Measurements from ENCODE around the gene IFNL3. TPM values are rescaled to one million over a fixed set of nuclear protein-coding genes. Genes with fewer than 3 reads are reported as not detected.
"Not testable (repeated sequence)": the region's sequence is repeated elsewhere in the genome, so short reads cannot be mapped to it uniquely, and the experiment has no call there.

Gene IFNL3
- total and polyA plus RNA-seq, 9 donors, result not detected

DNA sequence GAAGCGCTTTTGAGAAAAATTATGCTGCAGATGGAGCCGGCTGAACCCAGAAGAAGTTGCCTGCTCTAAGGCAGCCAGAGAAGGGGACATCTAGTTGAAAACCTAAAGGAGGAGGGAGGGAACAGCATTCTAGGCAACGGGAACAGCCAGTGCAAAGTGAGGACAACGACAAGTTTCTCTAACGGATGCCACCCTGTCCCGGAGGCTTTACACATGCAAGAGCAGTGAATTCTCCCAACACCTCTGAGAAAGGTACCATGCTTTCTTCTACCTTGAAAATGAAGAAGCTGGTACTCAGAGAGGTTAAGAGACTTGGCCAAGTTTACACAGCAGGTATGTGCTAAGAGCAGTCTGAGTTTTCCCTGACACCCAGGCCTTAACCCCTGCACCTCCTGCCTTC is 5.9 kb downstream of the IFNL3 start:
- Histone ChIP-seq H3K36me3 (ENCODE audit: control insufficient read depth, insufficient read depth, low read length) (no peaks in the 10 kb centered on the region), H3K9me3 (replicated peaks; ENCODE audit: control insufficient read depth, low read depth, low read length) (no peaks in the 10 kb centered on the region), H3K27ac (ENCODE audit: low read length) (no peak overlapping the region), H3K4me1 (ENCODE audit: control insufficient read depth, insufficient read depth, low read length) (no peaks in the 10 kb centered on the region), H3K4me3 (ENCODE audit: low read length) (no peak overlapping the region), H3K27me3 (ENCODE audit: control insufficient read depth, insufficient read depth, low read length) (peaks cover 3% of the 10 kb centered on the region)
- no peak for DNase-seq
- 90% methylated on average over 4 of the region's 6 CpGs for WGBS (ENCODE audit: insufficient coverage)

DNA sequence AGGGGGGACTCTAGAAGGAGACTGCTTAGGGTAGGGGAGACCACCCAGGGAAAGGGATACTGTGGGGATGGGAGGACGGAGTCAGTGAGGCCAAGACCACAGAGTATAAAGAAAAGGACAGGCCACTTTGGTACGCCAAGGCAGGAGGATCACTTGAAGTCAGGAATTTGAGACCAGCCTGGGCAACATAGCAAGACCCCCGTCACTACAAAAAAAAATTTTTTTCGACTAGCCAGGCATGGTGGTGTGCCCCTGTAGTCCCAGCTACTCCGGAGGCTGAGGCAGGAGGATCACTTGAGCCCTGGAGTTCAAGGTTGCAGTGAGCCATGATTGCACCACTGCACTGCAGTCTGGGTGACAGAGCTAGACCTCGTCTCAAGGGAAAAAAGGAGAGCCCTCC is 6.6 kb downstream of the IFNL3 start:
- peaks cover 3% of the 10 kb centered on the region for H3K27me3 ChIP-seq (ENCODE audit: control insufficient read depth, insufficient read depth, low read length)
- no peak overlapping the region for H3K4me3 ChIP-seq (ENCODE audit: low read length)
- 80% methylated on average over 4 of the region's 6 CpGs for WGBS (ENCODE audit: insufficient coverage)

DNA sequence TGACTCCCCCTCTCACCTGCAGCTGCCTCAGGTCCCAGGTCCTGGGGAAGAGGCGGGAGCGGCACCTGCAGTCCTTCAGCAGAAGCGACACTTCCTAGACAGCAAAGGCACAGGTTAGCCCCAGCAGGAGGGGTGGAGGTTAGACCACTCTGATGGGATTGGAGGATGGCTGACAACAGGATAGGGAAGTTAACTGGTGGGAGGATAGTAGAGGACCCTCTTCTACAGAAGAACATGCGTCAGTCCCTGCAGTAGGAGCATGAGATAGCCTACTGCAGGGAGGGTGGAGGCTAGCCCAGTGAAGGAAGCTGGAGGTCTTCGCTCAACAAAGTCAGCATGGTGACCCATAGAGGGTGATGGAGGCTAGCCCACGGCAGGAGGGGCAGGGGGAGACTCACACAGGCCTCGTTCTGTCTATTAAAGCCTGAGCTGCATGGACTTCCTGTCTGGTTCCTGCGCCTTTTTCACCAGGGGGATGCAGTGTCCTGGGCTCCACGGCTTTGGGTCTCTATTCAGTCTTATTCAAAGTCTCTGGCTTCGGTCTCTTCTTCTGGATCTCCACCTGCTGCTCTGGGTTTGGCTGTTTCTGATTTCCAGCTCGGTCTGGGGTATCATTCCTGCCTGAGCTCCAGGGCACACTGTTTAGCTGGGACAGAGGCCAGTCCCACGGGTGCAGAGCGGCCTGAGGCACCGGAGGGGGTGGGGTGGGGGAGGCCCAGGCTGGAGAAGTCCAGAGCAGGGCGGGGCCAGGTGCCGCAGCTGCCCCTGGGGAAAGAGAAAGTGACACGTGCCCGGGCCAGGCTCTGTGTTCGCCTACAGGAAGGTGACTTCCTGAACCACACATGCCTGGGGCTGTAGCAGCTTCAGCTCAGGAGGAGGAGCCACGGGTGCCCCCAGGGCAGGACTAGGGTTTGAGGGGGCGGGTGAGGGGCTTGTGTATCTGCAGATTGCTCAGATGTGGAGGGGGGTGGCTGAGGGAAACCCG is 7.3 kb downstream of the IFNL3 start:
- DNase-seq, result no peak
- Histone ChIP-seq H3K4me1 (ENCODE audit: control insufficient read depth, insufficient read depth, low read length) (no peaks in the 10 kb centered on the region), H3K36me3 (ENCODE audit: control insufficient read depth, insufficient read depth, low read length) (no peaks in the 10 kb centered on the region), H3K27ac (ENCODE audit: low read length) (no peak overlapping the region), H3K27me3 (ENCODE audit: control insufficient read depth, insufficient read depth, low read length) (peaks cover 3% of the 10 kb centered on the region), H3K9me3 (replicated peaks; ENCODE audit: control insufficient read depth, low read depth, low read length) (no peaks in the 10 kb centered on the region), H3K4me3 (ENCODE audit: low read length) (no peak overlapping the region)
- 28% methylated on average over 19 of the region's 22 CpGs for WGBS (ENCODE audit: insufficient coverage)

More for the DNA sequence above, 6.6 kb downstream of the IFNL3 start:
- H3K27ac ChIP-seq (ENCODE audit: low read length), result no peak overlapping the region
- H3K4me1 ChIP-seq (ENCODE audit: control insufficient read depth, insufficient read depth, low read length), result no peaks in the 10 kb centered on the region
- no peaks in the 10 kb centered on the region for H3K9me3 ChIP-seq (replicated peaks; ENCODE audit: control insufficient read depth, low read depth, low read length)
- H3K36me3 ChIP-seq (ENCODE audit: control insufficient read depth, insufficient read depth, low read length), result no peaks in the 10 kb centered on the region
- DNase-seq, result no peak

DNA sequence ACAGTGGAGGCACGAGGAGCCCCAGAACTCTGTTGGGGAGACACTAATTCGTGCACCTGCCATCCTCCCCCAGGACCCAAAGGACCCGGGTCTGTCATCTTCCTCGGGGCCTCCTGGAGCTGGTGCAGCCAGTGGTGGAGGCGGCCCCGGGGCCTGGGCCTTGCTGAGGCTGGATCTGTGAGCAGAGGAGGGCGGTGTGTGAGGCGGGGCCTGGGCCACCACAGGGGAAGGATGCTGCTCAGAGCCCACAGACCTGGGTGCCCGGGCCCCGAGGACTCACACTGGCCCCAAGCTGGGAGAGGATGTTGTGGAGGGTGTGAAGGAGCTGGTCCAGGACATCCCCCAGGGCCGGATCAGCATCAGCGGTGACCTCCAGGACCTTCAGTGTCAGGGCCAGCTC is 8.3 kb downstream of the IFNL3 start:
- Histone ChIP-seq H3K4me3 (ENCODE audit: low read length) (no peak overlapping the region), H3K27me3 (ENCODE audit: control insufficient read depth, insufficient read depth, low read length) (peaks cover 3% of the 10 kb centered on the region), H3K9me3 (replicated peaks; ENCODE audit: control insufficient read depth, low read depth, low read length) (no peaks in the 10 kb centered on the region), H3K36me3 (ENCODE audit: control insufficient read depth, insufficient read depth, low read length) (no peaks in the 10 kb centered on the region), H3K27ac (ENCODE audit: low read length) (no peak overlapping the region), H3K4me1 (ENCODE audit: control insufficient read depth, insufficient read depth, low read length) (no peaks in the 10 kb centered on the region)
- 75% methylated on average over 7 of the region's 12 CpGs for WGBS (ENCODE audit: insufficient coverage)
- no peak for DNase-seq

DNA sequence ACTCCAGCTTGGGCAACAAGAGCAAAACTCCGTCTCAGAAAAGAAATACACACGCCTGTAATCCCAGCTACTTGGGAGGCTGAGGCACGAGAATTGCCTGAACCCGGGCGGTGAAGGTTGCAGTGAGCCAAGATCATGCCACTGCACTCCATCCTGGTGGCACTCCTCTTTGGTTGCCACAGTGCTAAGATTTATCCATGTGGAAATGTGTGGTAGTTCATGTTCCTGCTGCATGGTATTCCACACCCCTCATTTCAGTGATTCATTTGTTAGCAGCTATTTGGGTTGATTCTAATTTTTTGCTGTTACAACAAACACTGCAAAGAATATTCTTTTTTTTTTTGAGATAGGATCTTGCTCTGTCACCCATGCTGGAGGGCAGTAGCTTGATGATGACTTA is 12.1 kb downstream of the IFNL3 start:
- WGBS (ENCODE audit: insufficient coverage), result 87% methylated on average over 3 of the region's 5 CpGs

DNA sequence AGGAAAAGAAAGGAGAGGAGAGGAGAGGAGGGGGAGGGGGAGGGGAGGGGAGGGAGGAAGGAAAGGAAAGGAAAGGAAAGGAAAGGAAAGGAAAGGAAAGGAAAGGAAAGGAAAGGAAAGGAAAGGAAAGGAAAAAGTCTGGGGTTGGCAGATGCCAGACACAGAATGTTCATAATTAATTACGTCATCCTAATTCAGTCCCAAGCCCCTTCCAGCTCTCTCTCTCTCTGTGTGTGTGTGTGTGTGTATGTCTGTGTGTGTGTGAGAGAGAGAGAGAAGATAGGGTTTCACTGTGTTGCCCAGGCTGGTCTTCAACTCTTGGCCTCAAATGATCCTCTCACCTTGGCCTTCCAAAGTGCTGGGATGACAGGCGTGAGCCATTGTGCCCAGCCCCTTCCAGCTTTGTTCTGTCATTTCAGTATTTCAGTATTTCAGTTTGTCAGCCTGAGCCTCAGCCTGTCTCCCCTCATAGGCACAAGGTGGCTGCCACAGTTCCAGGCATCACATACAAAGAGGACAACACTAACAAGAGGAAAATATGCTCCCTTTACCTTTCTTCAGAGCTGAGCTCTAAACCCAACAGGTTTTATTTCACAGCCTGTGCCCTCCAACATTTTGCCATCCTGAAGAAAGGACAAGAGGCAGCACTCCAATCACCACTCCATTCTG is 14.6 kb downstream of the IFNL3 start:
- H3K4me1 ChIP-seq (ENCODE audit: control insufficient read depth, insufficient read depth, low read length), result no peaks in the 10 kb centered on the region
- H3K9me3 ChIP-seq (replicated peaks; ENCODE audit: control insufficient read depth, low read depth, low read length), result no peaks in the 10 kb centered on the region
- 71% methylated on average over 1 of the region's 2 CpGs for WGBS (ENCODE audit: insufficient coverage)
- no peak overlapping the region for H3K27ac ChIP-seq (ENCODE audit: low read length)
- H3K4me3 ChIP-seq (ENCODE audit: low read length), result no peak overlapping the region
- DNase-seq, result no peak
- no peaks in the 10 kb centered on the region for H3K36me3 ChIP-seq (ENCODE audit: control insufficient read depth, insufficient read depth, low read length)
- no peaks in the 10 kb centered on the region for H3K27me3 ChIP-seq (ENCODE audit: control insufficient read depth, insufficient read depth, low read length)

More for the DNA sequence above, 12.1 kb downstream of the IFNL3 start:
- no peaks in the 10 kb centered on the region for H3K36me3 ChIP-seq (ENCODE audit: control insufficient read depth, insufficient read depth, low read length)
- H3K4me3 ChIP-seq (ENCODE audit: low read length), result no peak overlapping the region
- peaks cover 3% of the 10 kb centered on the region for H3K27me3 ChIP-seq (ENCODE audit: control insufficient read depth, insufficient read depth, low read length)
- no peak for DNase-seq
- no peaks in the 10 kb centered on the region for H3K9me3 ChIP-seq (replicated peaks; ENCODE audit: control insufficient read depth, low read depth, low read length)
- H3K4me1 ChIP-seq (ENCODE audit: control insufficient read depth, insufficient read depth, low read length), result no peaks in the 10 kb centered on the region
- H3K27ac ChIP-seq (ENCODE audit: low read length), result no peak overlapping the region

DNA sequence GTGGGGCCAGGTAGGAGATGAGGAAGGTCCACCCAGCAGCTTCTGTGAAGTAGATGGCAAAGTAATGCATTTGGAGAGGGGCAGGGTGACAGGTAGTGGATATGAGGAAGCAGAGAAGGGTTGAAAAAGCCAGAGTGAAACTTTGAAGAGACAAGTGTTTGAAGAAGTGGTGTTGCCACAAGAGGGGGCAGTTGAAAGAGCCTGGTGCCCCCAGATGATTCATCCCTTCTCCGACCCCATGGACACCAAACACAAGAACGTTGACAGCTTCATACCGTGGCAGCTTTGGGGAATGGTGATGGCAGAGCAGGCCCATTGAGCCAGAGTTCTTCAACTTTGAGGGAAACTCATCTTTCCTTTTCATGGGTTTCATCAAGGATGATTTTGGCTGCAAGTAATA is 19.9 kb downstream of the IFNL3 start:
- 0% methylated on average over 1 of the region's 3 CpGs for WGBS (ENCODE audit: insufficient coverage)
- no peaks in the 10 kb centered on the region for H3K27me3 ChIP-seq (ENCODE audit: control insufficient read depth, insufficient read depth, low read length)
- H3K27ac ChIP-seq (ENCODE audit: low read length), result no peak overlapping the region
- no peak overlapping the region for H3K4me3 ChIP-seq (ENCODE audit: low read length)
- no peaks in the 10 kb centered on the region for H3K36me3 ChIP-seq (ENCODE audit: control insufficient read depth, insufficient read depth, low read length)
- no peaks in the 10 kb centered on the region for H3K4me1 ChIP-seq (ENCODE audit: control insufficient read depth, insufficient read depth, low read length)
- no peaks in the 10 kb centered on the region for H3K9me3 ChIP-seq (replicated peaks; ENCODE audit: control insufficient read depth, low read depth, low read length)
- DNase-seq, result no peak

DNA sequence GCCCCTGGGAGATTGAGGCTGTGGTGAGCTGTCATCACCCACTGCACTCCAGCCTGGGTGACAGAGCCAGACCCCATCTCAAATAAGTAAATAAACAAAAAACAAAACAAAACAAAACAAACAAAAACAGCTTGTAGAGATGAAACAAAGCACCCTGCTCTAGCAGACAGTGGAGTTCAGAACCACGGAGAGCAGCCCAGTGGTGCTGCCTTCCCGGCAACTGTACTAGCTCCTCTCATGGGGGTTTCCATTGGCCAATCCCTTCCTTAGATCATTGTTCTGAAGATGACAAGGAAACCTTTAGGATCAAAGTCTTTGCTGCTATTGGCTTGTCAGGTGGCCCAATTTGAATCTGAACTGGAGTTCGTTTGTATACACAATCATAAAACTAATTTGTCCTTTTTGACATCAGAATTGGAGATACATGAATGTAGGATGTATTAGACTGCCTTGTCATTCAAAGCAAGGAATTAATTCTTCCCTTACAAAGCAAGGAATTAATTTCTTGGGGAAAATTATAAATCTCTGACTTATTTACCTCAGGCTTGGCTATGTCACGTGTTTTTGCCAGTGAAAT is 21.0 kb downstream of the IFNL3 start:
- no peak overlapping the region for H3K27ac ChIP-seq (ENCODE audit: low read length)
- DNase-seq, result peak; percentile 36
- no peaks in the 10 kb centered on the region for H3K27me3 ChIP-seq (ENCODE audit: control insufficient read depth, insufficient read depth, low read length)
- no peaks in the 10 kb centered on the region for H3K36me3 ChIP-seq (ENCODE audit: control insufficient read depth, insufficient read depth, low read length)
- H3K9me3 ChIP-seq (replicated peaks; ENCODE audit: control insufficient read depth, low read depth, low read length), result no peaks in the 10 kb centered on the region
- H3K4me3 ChIP-seq (ENCODE audit: low read length), result no peak overlapping the region
- H3K4me1 ChIP-seq (ENCODE audit: control insufficient read depth, insufficient read depth, low read length), result no peaks in the 10 kb centered on the region
- WGBS (ENCODE audit: insufficient coverage), result 11% methylated on average over 2 of the region's 4 CpGs

DNA sequence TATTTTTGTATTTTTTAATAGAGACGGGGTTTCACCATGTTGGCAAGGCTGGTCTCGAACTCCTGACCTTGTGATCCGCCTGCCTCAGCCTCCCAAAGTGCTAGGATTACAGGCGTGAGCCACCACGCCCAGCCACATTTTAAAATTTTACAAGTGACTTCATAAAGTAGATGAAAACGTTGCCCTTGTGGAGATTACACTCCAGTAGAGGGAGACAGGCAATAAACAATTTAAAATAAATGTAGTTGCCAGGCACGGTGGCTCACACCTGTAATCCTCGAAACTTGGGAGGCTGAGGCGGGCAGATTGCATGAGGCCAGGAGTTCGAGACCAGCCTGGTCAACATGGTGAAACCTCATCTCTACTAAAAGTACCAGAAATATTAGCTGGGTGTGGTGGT is 25.7 kb downstream of the IFNL3 start:
- not testable (repeated sequence) for DNase-seq; H3K27ac ChIP-seq (ENCODE audit: low read length); H3K4me1 ChIP-seq (ENCODE audit: control insufficient read depth, insufficient read depth, low read length); H3K9me3 ChIP-seq (replicated peaks; ENCODE audit: control insufficient read depth, low read depth, low read length); H3K27me3 ChIP-seq (ENCODE audit: control insufficient read depth, insufficient read depth, low read length); H3K4me3 ChIP-seq (ENCODE audit: low read length); H3K36me3 ChIP-seq (ENCODE audit: control insufficient read depth, insufficient read depth, low read length)
- 80% methylated on average over 3 of the region's 10 CpGs for WGBS (ENCODE audit: insufficient coverage)

Measured in muscle of leg (tissue), 11 donors.